Activated CD8-positive, alpha-beta memory T cell treated with anti-CD3 and anti-CD28 coated beads, Interleukin-2, amount 10 ng/mL, durations not matched to agents 7 days and 5 days (primary cell): Measurements from ENCODE around the gene ZBTB33. TPM values are rescaled to one million over a fixed set of nuclear protein-coding genes. Genes with fewer than 3 reads are reported as not detected.

Source experiments
- ATAC-seq: fragments of 150-1000 bp; cut with Tn5 transposase; one replicate; pipeline ENCODE4 v1.10.0; 2021; ENCODE audit warnings: moderate library complexity
- CTCF ChIA-PET: fragments of 350-600 bp; sonication (Branson Sonifier 250); formaldehyde crosslinking; loops from one replicate; lab custom pipeline; 2021; ENCODE audit warnings: antibody characterized with exemption; lab: Charles Lee
- DNase-seq: peaks from one replicate; pipeline ENCODE4 v3.0.0-alpha.2; 2020
- H3K27ac Mint-ChIP-seq: one replicate; pipeline ENCODE4 v1.8.0; 2021; ENCODE audit warnings: mild to moderate bottlenecking, mixed read lengths
- H3K27me3 Mint-ChIP-seq: one replicate; pipeline ENCODE4 v1.8.0; 2021; ENCODE audit warnings: mixed read lengths
- H3K36me3 Mint-ChIP-seq: one replicate; pipeline ENCODE4 v1.8.0; 2021; ENCODE audit warnings: mild to moderate bottlenecking, mixed read lengths
- H3K4me1 Mint-ChIP-seq: one replicate; pipeline ENCODE4 v1.8.0; 2021; ENCODE audit warnings: mixed read lengths
- H3K4me3 Mint-ChIP-seq: one replicate; pipeline ENCODE4 v1.8.0; 2021; ENCODE audit warnings: mild to moderate bottlenecking, moderate library complexity, mixed read lengths
- H3K9me3 Mint-ChIP-seq: one replicate; pipeline ENCODE4 v1.8.0; 2022; ENCODE audit warnings: low read depth, mixed read lengths
- total RNA-seq, 2 experiments: library from RNA; stranded (reverse); gene quantifications; one replicate each; pipeline ENCODE4 v1.2.3, GENCODE V29; 2021

Gene ZBTB33
- total RNA-seq, 2 experiments from 2014 or later, result 16.9 to 17.4 TPM

DNA sequence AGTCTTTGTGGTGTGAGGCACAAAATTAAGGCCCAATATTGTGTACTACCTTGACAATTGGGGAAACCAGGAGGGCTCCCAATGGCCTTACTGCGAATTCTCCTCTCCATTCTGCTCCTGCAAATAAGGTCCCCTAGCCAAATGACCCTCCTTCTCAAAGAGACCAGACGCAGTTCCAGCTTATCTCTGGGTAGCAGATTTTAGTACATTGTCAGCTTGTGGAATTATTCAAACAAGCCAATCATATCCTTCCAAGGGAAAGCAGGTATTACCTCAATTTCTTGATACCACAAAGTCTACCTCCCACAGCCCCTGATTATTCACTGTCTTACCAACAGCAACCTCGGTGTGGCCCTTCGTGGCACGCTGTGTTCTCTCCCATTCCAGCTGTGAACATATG is 7.8 kb upstream of the ZBTB33 start:
- Mint-ChIP-seq H3K27me3 (no peaks in the 10 kb centered on the region), H3K4me3 (no peak overlapping the region), H3K36me3 (peaks cover 4% of the 10 kb centered on the region), H3K9me3 (no peaks in the 10 kb centered on the region), H3K27ac (no peak overlapping the region), H3K4me1 (peaks cover 22% of the 10 kb centered on the region)
- DNase-seq, result no peak
- ATAC-seq, result no peak
- CTCF ChIA-PET, result no interaction called here

- H3K27ac Mint-ChIP-seq, result peak overlapping the region; percentile 86
- CTCF ChIA-PET, result no interaction called here
- ATAC-seq (no peak), DNase-seq (no peak)
- H3K27me3 Mint-ChIP-seq, result no peaks in the 10 kb centered on the region
- H3K9me3 Mint-ChIP-seq, result no peaks in the 10 kb centered on the region
- no peaks in the 10 kb centered on the region for H3K36me3 Mint-ChIP-seq
- H3K4me1 Mint-ChIP-seq, result peaks cover 33% of the 10 kb centered on the region
- peak overlapping the region; percentile 94 for H3K4me3 Mint-ChIP-seq
These were observed 6.2 kb upstream of the ZBTB33 start for GRCh38 chrX:120244395-120244734.

DNA sequence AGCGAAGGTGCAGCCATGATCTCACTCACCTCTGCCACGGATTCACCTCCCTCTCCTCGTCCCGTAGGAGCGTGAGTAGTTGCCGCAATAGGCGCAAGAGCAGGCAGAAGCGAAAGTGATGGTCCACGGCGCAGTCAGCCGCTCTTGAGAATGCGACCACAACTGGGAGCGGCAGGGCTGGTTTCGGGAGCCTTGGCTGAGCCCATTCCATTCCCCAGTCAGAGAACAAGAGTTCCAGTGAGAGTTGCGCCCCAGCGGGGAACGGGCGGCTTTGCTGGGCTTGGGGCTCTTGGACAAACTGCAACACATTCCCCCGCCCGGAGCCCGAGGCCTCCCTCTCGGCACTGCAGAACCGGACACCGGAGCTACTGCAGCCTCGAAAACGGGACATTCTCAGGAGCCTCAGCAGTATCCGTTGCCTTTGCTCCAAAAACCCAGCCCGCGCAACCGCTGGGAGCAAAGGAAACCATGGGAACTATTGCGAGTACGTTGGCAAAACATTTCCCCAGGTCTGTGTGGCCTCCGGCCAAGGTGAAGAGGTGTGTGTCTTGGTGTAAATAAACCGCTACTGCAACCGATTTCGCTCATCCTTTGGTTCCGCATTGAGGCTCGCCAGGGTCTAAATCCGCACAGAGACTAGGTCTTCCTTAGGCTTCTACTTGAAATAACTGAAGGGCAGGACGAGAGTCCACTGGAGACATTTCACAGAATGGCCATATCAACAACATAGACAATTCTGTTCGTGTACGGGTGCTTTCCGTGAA is 5.7 kb upstream of the ZBTB33 start:
- H3K9me3 Mint-ChIP-seq, result no peaks in the 10 kb centered on the region
- DNase-seq, result peak; percentile 68
- no peaks in the 10 kb centered on the region for H3K27me3 Mint-ChIP-seq
- CTCF ChIA-PET, result no interaction called here
- peak overlapping the region; percentile 94 for H3K4me3 Mint-ChIP-seq
- H3K27ac Mint-ChIP-seq, result peak overlapping the region; percentile 86
- H3K4me1 Mint-ChIP-seq, result peaks cover 36% of the 10 kb centered on the region
- peak; percentile 81 for ATAC-seq
- H3K36me3 Mint-ChIP-seq, result no peaks in the 10 kb centered on the region

DNA sequence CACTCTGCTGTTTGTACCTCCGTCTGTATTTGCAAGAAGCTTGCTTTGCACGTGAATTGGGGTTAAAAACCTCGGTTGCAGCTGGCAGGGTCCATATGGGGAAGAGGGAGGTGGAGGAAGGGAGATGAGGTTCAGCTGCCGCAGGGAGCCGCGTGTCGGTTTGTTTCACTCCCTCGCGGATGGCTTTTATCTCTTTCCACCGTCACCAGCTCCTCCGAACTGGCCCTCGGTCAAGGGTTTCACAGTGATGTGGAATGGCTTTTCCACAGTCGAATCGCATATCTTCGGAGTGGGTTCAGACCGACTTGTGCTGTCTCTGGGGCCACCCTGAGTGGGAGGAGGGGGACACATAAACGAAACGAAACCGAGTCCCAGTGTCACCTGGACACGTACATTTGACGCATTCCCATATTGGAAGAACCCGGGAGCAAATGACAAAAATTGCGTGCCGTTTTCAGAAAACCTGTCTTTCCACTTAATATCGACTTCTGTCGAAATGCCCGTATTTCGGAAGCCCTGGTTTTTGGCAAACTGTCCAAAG is 929 bp downstream of the ZBTB33 start:
- no peak for ATAC-seq
- Mint-ChIP-seq H3K4me1 (peaks cover 28% of the 10 kb centered on the region), H3K27me3 (no peaks in the 10 kb centered on the region), H3K9me3 (no peaks in the 10 kb centered on the region), H3K27ac (peak overlapping the region; percentile 89), H3K36me3 (peaks cover 25% of the 10 kb centered on the region), H3K4me3 (peak overlapping the region; percentile 97)
- DNase-seq, result peak; percentile 46
- CTCF ChIA-PET, result interaction anchor here (1.3 to 1.7 kb wide), 4 partner anchors 12 to 214 kb away, joined by 3 to 13 read pairs (median 6); partner anchors contain the start of gene TMEM255A

- peaks cover 20% of the 10 kb centered on the region for H3K4me1 Mint-ChIP-seq
- no peak overlapping the region for H3K4me3 Mint-ChIP-seq
- CTCF ChIA-PET, result interaction anchor here (1.5 kb wide), 1 partner anchor 16 kb away, joined by 3 read pairs; no protein-coding TSS in a partner anchor
- ATAC-seq, result no peak
- no peaks in the 10 kb centered on the region for H3K27me3 Mint-ChIP-seq
- H3K36me3 Mint-ChIP-seq, result peaks cover 31% of the 10 kb centered on the region
- H3K27ac Mint-ChIP-seq, result no peak overlapping the region
- no peak for DNase-seq
- no peaks in the 10 kb centered on the region for H3K9me3 Mint-ChIP-seq
These were observed 3.2 kb downstream of the ZBTB33 start for GRCh38 chrX:120253784-120254183.

- ATAC-seq, result no peak
- Mint-ChIP-seq H3K36me3 (peaks cover 9% of the 10 kb centered on the region), H3K27ac (no peak overlapping the region), H3K4me1 (no peaks in the 10 kb centered on the region), H3K9me3 (no peaks in the 10 kb centered on the region), H3K4me3 (no peak overlapping the region), H3K27me3 (no peaks in the 10 kb centered on the region)
- CTCF ChIA-PET, result no interaction called here
- no peak for DNase-seq
These were observed 9.8 kb downstream of the ZBTB33 start for GRCh38 chrX:120260369-120260768.

DNA sequence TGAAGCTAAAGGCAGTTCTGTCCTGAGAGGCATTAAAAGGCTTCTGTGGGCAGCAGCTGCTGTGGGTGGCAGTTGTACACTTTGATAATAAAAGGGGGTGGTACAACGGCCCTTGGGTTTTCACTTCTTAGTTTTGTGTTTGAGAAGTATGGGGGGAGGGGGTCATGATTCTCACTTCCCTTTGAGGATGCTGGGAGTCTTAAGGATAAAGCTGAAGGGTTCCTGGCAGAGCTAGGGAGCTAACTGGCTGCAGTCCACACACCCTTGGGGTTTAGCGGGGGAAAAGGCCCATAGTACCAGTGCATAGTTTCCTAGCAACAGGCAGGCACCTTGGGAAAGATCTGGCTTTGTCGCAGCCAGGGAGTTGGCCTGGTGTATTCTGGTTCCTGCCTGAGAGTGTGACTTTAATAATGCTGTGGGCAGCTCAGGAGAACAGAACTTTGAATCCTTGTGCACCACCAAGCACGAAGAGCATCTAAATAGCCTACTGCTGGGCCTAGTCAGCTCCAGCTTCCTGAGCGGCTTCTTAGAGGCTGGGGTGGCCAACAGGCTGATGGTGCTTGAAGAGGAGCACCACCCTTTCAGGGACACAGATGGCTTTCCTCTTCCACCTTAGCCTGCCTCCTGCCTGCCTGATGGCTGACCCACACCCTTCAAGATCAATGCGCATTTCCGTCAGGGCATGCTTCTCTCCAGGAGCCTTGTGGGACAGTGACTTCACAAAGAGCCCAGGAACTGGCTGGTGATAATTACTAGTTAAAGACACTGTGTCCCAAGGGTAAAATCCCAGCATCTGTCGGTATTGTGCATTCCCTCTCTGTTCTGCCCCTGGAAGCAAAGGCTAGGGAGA is 12.5 kb downstream of the ZBTB33 start:
- Mint-ChIP-seq H3K27me3 (no peaks in the 10 kb centered on the region), H3K27ac (no peak overlapping the region), H3K9me3 (no peaks in the 10 kb centered on the region), H3K36me3 (no peaks in the 10 kb centered on the region), H3K4me3 (no peak overlapping the region), H3K4me1 (no peaks in the 10 kb centered on the region)
- DNase-seq (no peak), ATAC-seq (no peak)
- CTCF ChIA-PET, result no interaction called here

GRCh38 chrX:120264341-120264740 is 13.7 kb downstream of the ZBTB33 start:
- Mint-ChIP-seq H3K27ac (no peak overlapping the region), H3K9me3 (no peaks in the 10 kb centered on the region), H3K4me3 (no peak overlapping the region), H3K36me3 (no peaks in the 10 kb centered on the region), H3K27me3 (no peaks in the 10 kb centered on the region), H3K4me1 (no peaks in the 10 kb centered on the region)
- CTCF ChIA-PET, result interaction anchor here (0.8 kb wide), 1 partner anchor 14 kb away, joined by 3 read pairs; the partner anchor contains the start of gene ZBTB33
- ATAC-seq (no peak), DNase-seq (no peak)

GRCh38 chrX:120269373-120270035 is 18.9 kb downstream of the ZBTB33 start:
- Mint-ChIP-seq H3K4me1 (peaks cover 2% of the 10 kb centered on the region), H3K9me3 (no peaks in the 10 kb centered on the region), H3K36me3 (no peaks in the 10 kb centered on the region), H3K4me3 (no peak overlapping the region), H3K27me3 (no peaks in the 10 kb centered on the region), H3K27ac (no peak overlapping the region)
- DNase-seq, result no peak
- CTCF ChIA-PET, result interaction anchor here (1.2 kb wide), 1 partner anchor 15 kb away, joined by 3 read pairs; no protein-coding TSS in a partner anchor
- ATAC-seq, result no peak

GRCh38 chrX:120270567-120270966 is 20.0 kb downstream of the ZBTB33 start:
- CTCF ChIA-PET, result no interaction called here

DNA sequence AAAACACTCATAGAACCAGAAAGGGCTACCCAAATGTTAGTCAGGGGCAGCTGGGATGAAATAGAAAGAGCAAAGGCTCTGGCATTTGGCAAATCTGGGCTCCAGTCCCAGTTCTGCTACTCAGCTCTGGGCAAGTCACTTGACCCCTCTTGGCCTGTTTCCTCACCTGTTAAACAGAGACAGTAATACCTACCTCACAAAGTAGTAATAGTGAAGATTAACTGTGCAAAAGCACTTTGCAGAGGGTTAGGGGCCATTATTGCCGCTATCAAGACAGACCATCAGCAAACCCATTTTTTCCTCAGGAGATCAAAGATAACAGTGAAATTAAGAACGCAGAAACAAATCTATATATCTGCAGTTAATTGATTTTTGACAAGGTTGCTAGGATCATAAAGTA is 20.6 kb downstream of the ZBTB33 start:
- DNase-seq, result no peak
- Mint-ChIP-seq H3K9me3 (no peaks in the 10 kb centered on the region), H3K27me3 (peaks cover 2% of the 10 kb centered on the region), H3K4me3 (no peak overlapping the region), H3K36me3 (no peaks in the 10 kb centered on the region), H3K27ac (no peak overlapping the region), H3K4me1 (peaks cover 2% of the 10 kb centered on the region)
- no peak for ATAC-seq
- CTCF ChIA-PET, result no interaction called here

More at GRCh38 chrX:120270567-120270966, 20.0 kb downstream of the ZBTB33 start:
- Mint-ChIP-seq H3K4me3 (no peak overlapping the region), H3K27ac (no peak overlapping the region), H3K9me3 (no peaks in the 10 kb centered on the region), H3K27me3 (peaks cover 2% of the 10 kb centered on the region), H3K36me3 (no peaks in the 10 kb centered on the region), H3K4me1 (peaks cover 2% of the 10 kb centered on the region)
- ATAC-seq (no peak), DNase-seq (no peak)

DNA sequence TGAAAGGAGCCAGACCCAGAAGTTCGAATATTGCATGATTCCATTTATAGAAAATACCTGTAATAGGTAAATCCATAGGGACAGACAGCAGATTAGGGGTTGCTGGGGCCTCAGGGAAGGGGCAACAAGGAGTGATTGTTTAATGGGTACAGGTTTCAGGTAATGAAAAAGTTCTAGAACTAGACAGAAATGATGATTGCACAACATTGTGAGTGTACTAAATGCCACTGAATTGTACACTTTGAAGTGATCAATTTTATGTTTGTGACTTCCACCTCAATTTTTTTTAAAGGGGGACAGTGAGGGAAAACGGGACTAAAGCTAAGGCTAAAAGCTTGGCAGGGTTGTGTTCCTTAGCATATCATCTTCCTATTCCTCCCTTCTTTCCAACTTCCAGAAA is 23.5 kb downstream of the ZBTB33 start:
- H3K27ac Mint-ChIP-seq, result no peak overlapping the region
- CTCF ChIA-PET, result no interaction called here
- ATAC-seq (no peak), DNase-seq (no peak)
- H3K4me1 Mint-ChIP-seq, result peaks cover 2% of the 10 kb centered on the region
- H3K36me3 Mint-ChIP-seq, result no peaks in the 10 kb centered on the region
- H3K27me3 Mint-ChIP-seq, result peaks cover 2% of the 10 kb centered on the region
- no peaks in the 10 kb centered on the region for H3K9me3 Mint-ChIP-seq
- no peak overlapping the region for H3K4me3 Mint-ChIP-seq

GRCh38 chrX:120274958-120275357 is 24.3 kb downstream of the ZBTB33 start:
- Mint-ChIP-seq H3K4me3 (no peak overlapping the region), H3K9me3 (no peaks in the 10 kb centered on the region), H3K36me3 (no peaks in the 10 kb centered on the region), H3K27me3 (peaks cover 2% of the 10 kb centered on the region), H3K27ac (no peak overlapping the region), H3K4me1 (no peaks in the 10 kb centered on the region)
- DNase-seq (no peak), ATAC-seq (no peak)
- CTCF ChIA-PET, result interaction anchor here (0.7 kb wide), 1 partner anchor 191 kb away, joined by 3 read pairs; no protein-coding TSS in a partner anchor
